ENCODE data around the gene NLK. TPM values are rescaled to one million over a fixed set of nuclear protein-coding genes. Genes with fewer than 3 reads are reported as not detected.

Gene NLK
- total and polyA plus RNA-seq, 10 of the 15 experiments (the other 5 are each of a cell fraction or from before 2014, with no cell fraction given), result 5.0 to 22.9 (median 15.0) TPM

- H3K27ac ChIP-seq (ENCODE audit: control insufficient read depth, insufficient read depth), result no peak overlapping the region
Observed at GRCh38 chr17:28096756-28097155, 54.3 kb downstream of the NLK start.

More at GRCh38 chr17:28096756-28097155, 54.3 kb downstream of the NLK start:
- TF ChIP-seq BCL11A (IDR thresholded peaks at IDR 0.05; ENCODE audit: low read depth, low read length), result no peak
- no peak for TF ChIP-seq NFXL1 (IDR thresholded peaks at IDR 0.05; ENCODE audit: borderline replicate concordance)
- no peak for TF ChIP-seq FOXM1 (IDR thresholded peaks at IDR 0.05; ENCODE audit: low read depth, low read length)
- TF ChIP-seq IKZF1 (conservative IDR thresholded peaks at IDR 0.05), result no peak
- TF ChIP-seq ZNF384 (IDR thresholded peaks at IDR 0.05; ENCODE audit: borderline replicate concordance, low read depth, low read length), result no peak
- no peak for TF ChIP-seq SIN3A (IDR thresholded peaks at IDR 0.05; ENCODE audit: low read depth, low read length)
- no peak for TF ChIP-seq SKIL (IDR thresholded peaks at IDR 0.05; ENCODE audit: low read depth, poor library complexity, severe bottlenecking)
- no peaks in the 10 kb centered on the region for H4K20me1 ChIP-seq (ENCODE audit: control insufficient read depth, insufficient read depth)
- DNase-seq (ENCODE audit: low read depth, low spot score) (no peak), ATAC-seq (no peak), FAIRE-seq (no peak)
- SMC1A ChIA-PET (ENCODE audit: uncharacterized antibody, unreplicated experiment), result interaction anchor here (0.6 to 3.9 kb wide), 3 partner anchors 11 to 22 kb away, joined by 3 to 17 read pairs (median 15); no protein-coding TSS in a partner anchor
- RAD21 ChIA-PET (ENCODE audit: unreplicated experiment), result no interaction called here
- no TSS peak for BruUV-seq (replicated peaks)
- CTCF ChIA-PET, result no interaction called here
- intact Hi-C loops (cut with micrococcal nuclease; ENCODE audit: unreplicated experiment) (no loop called here), in situ Hi-C loops (cut with MboI) (no loop called here)
- peaks cover 10% of the 10 kb centered on the region; the same call in 1 of the 2 replicates for H3K4me1 ChIP-seq (ENCODE audit: control insufficient read depth, insufficient read depth, low read length)
- 36% methylated on average over 1 of the region's 1 CpG for WGBS (ENCODE audit: insufficient coverage, insufficient replicate concordance, low lambda C conversion rate, missing lambda C conversion rate)
- H3K4me2 ChIP-seq (ENCODE audit: control insufficient read depth, insufficient read depth), result no peak overlapping the region
- no peaks in the 10 kb centered on the region for H3K9me3 ChIP-seq (replicated peaks; ENCODE audit: control insufficient read depth, insufficient read depth, low read length)
- no peak overlapping the region for H3K9ac ChIP-seq (ENCODE audit: control insufficient read depth, insufficient read depth, low read length)
- no peaks in the 10 kb centered on the region for H3K27me3 ChIP-seq (replicated peaks in 1 of 2; ENCODE audit: control insufficient read depth in 2 of 2, insufficient read depth in 2 of 2, low read length in 1 of 2)
- no peaks in the 10 kb centered on the region for H3K36me3 ChIP-seq (ENCODE audit: control insufficient read depth in 2 of 2, insufficient read depth in 2 of 2, low read length in 1 of 2)
- no peaks in the 10 kb centered on the region for H3K79me2 ChIP-seq (ENCODE audit: control insufficient read depth, insufficient read depth, low read length)
- no peak overlapping the region for H2AFZ ChIP-seq (ENCODE audit: control insufficient read depth, low read depth, low read length)
- no peak overlapping the region for H3K4me3 ChIP-seq
- POLR2A ChIA-PET, result interaction anchor here (1.4 kb wide), 1 partner anchor 14 kb away, joined by 3 read pairs; no protein-coding TSS in a partner anchor

Data from GM12878 (cell line).